H1 (cell line): ENCODE measurements around the gene SAE1. TPM values are rescaled to one million over a fixed set of nuclear protein-coding genes. Genes with fewer than 3 reads are reported as not detected.

Source experiments
- CHD7 ChIP-seq: fragments of 300-600 bp; sonication (generic); IDR thresholded peaks from 2 replicates; pipeline ENCODE4 v1.7.1; 2012; ENCODE audit warnings: low read length, moderate library complexity, mild to moderate bottlenecking, inconsistent platforms; ENCODE audit not compliant: insufficient replicate concordance
- EZH2 ChIP-seq: fragments of 200-600 bp; sonication (generic); IDR thresholded peaks from 2 replicates; pipeline ENCODE4 v1.7.1; 2012; ENCODE audit warnings: low read depth, mild to moderate bottlenecking, moderate library complexity, low read length, inconsistent platforms; ENCODE audit not compliant: severe bottlenecking
- HDAC2 ChIP-seq, 2 experiments: fragments of 300-600 bp in 1 of 2; sonication (generic) in 1 of 2; IDR thresholded peaks; 2 replicates each; pipeline ENCODE4 v1.6.1; 2011 to 2012; ENCODE audit warnings: low read depth in 2 of 2, low read length in 2 of 2, mild to moderate bottlenecking in 2 of 2, moderate library complexity in 2 of 2, borderline replicate concordance in 1 of 2, inconsistent platforms in 1 of 2
- KDM4A ChIP-seq: IDR thresholded peaks from one replicate; pipeline ENCODE4 v1.7.1; 2012; ENCODE audit warnings: low read depth, mild to moderate bottlenecking, moderate library complexity, low read length, inconsistent platforms; ENCODE audit not compliant: severe bottlenecking
- NANOG ChIP-seq: IDR thresholded peaks from 2 replicates; pipeline ENCODE4 v1.6.1; 2011; ENCODE audit warnings: low read length, low read depth, mild to moderate bottlenecking, inconsistent platforms; ENCODE audit not compliant: insufficient read depth, poor library complexity, severe bottlenecking
- PHF8 ChIP-seq: fragments of 200-600 bp; sonication (generic); conservative IDR thresholded peaks from 2 replicates; pipeline ENCODE4 v1.7.1; 2012; ENCODE audit warnings: low read depth, mild to moderate bottlenecking, inconsistent platforms, low read length, moderate library complexity
- YY1 ChIP-seq: IDR thresholded peaks from 2 replicates; pipeline ENCODE4 v1.6.1; 2011; ENCODE audit warnings: low read depth, mild to moderate bottlenecking, low read length
- polyA plus RNA-seq, 7 experiments: library from polyadenylated mRNA; depleted of rRNA in 3 of 7; stranded (reverse) in 5 of 7; unstranded in 2 of 7; fragments of >200 nt in 5 of 7; fragments of 200-250 nt in 2 of 7; gene quantifications; 1 replicate in 5 of 7; 2 replicates in 1 of 7; 4 replicates in 1 of 7; pipeline versions ENCODE4 v1.2.1 to v1.2.3, GENCODE V29; 2011 to 2013; ENCODE audit warnings: missing spikeins in 2 of 7, mixed read lengths in 2 of 7
- total RNA-seq: library from RNA; stranded (reverse); fragmentation: NEBNext Ultra II Directional; extraction: Animal tissue kit (Norgen Biotek cat#: 25700); gene quantifications from 2 replicates; pipeline ENCODE4 v1.2.1, GENCODE V29; 2021

Gene SAE1
- total and polyA plus RNA-seq, 2 of the 8 experiments (the other 6 are each of a cell fraction or from before 2014, with no cell fraction given), result 213 to 268 TPM

GRCh38 chr19:47241919-47242577 is 111.4 kb downstream of the SAE1 start (continued):
- no peak for TF ChIP-seq CHD7
- TF ChIP-seq NANOG, result no peak
- TF ChIP-seq PHF8, result no peak
- no peak for TF ChIP-seq YY1
- peak; percentile 35 for TF ChIP-seq EZH2
- TF ChIP-seq HDAC2 (IDR thresholded peaks at IDR 0.05; ENCODE audit: borderline replicate concordance in 1 of 2, low read depth in 2 of 2, low read length in 2 of 2), result no peak
- TF ChIP-seq KDM4A, result no peak
